B cell (primary cell): ENCODE results near the gene DIP2A.

Source experiments
- EZH2 ChIP-seq: IDR thresholded peaks from 2 replicates; pipeline ENCODE4 v1.6.1; 2012; ENCODE audit warnings: borderline replicate concordance, low read depth, mild to moderate bottlenecking, moderate library complexity, low read length; ENCODE audit not compliant: insufficient read depth, poor library complexity, severe bottlenecking
- TF ChIP-seq, protein P1 (sequence below): fragments of 200-600 bp; IDR thresholded peaks from one replicate; pipeline ENCODE4 v1.8.0; 2022; ENCODE audit warnings: antibody characterized with exemption, mild to moderate bottlenecking

DNA sequence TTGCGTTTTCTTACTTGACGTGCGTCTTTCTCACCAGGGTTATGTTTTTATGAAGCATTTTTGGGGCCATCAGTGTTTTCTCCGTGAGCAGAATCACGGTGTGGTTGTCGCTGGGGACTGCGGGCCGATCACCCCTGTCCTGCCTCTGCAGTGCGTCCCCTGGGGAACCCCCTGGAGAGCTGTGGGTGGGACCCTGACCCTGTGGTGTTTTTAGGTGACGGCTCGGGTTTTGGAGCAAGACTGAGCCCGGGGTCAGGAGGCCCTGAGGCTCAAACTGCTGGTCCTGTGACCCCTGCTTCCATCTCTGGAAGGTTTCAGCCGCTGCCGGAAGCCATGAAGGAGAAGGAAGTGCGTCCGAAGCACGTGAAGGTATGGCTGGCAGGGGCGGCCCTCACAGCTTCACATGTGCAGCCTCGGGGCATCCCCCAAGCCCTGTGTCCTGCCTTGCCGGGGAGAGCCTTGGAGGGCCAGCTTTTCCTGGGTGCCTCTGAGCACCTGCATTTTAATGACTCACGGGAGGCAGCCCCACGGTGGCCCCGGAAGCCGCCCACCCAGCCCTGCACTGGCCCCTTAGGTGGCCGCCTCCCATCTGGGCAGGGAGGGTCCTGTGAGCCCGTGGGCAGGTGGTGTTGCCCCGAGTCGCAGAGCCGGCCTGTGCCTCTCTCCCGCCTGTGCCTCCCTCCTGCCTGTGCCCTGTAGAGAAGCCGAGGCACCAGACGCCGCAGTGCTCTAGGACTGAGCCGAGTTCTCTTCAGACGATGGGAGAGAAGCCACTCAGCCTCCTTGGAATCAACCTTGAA lies 36.7 kb upstream of the DIP2A start:
- TF ChIP-seq, protein P1, sequence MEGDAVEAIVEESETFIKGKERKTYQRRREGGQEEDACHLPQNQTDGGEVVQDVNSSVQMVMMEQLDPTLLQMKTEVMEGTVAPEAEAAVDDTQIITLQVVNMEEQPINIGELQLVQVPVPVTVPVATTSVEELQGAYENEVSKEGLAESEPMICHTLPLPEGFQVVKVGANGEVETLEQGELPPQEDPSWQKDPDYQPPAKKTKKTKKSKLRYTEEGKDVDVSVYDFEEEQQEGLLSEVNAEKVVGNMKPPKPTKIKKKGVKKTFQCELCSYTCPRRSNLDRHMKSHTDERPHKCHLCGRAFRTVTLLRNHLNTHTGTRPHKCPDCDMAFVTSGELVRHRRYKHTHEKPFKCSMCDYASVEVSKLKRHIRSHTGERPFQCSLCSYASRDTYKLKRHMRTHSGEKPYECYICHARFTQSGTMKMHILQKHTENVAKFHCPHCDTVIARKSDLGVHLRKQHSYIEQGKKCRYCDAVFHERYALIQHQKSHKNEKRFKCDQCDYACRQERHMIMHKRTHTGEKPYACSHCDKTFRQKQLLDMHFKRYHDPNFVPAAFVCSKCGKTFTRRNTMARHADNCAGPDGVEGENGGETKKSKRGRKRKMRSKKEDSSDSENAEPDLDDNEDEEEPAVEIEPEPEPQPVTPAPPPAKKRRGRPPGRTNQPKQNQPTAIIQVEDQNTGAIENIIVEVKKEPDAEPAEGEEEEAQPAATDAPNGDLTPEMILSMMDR, result no peak
- TF ChIP-seq EZH2, result no peak
